ENCODE results near the gene NSG1. TPM values are rescaled to one million over a fixed set of nuclear protein-coding genes. Genes with fewer than 3 reads are reported as not detected.

NSG1 gene
- total and polyA plus RNA-seq, 8 donors, result 1.2 to 13.6 (median 4.1) TPM; not detected in 1

DNA sequence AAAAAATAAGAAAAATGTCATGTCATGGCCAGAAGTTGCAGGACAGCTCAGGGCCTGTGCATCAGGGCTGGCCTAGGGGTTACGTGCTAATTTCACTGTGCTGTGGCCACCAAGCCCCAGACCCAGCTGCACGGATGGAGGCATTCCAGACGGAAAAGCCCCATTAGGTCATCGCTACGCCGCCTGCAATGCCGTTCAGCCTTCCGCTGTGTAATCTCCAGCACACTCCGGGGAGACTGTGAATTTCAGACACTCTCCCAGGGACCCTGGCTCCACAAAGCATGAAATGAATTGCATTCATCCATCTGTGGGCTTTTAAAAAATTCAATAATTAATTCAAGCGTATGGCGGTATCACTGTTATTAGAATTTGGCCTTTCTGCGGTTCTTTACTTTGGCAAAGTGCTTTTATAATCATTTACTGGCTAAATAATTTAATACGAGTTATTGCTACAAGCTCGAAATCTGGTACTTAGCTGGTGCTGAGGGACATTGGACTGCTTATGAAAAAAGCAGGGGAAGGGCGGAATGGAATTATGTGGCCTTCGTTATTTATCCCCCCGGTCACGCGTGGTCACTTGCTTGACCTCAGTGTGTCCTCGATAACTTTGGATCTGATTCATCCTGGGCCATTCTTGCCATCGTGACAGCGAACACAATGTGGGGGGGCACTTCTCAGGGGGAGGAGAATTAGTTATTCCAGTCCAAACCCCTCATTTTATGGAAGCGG is 9.0 kb upstream of the NSG1 start:
- Histone ChIP-seq H3K4me1 (no peaks in the 10 kb centered on the region), H3K9me3 (peaks cover 0 to 16% (median 12%) of the 10 kb centered on the region in 4 donors), H3K36me3 (no peaks in the 10 kb centered on the region), H3K4me3 (no peak overlapping the region), H3K27me3 (peaks cover 0 to 38% (median 0%) of the 10 kb centered on the region in 3 donors), H3K27ac (no peak overlapping the region)
- TF ChIP-seq POLR2A (IDR thresholded peaks at IDR 0.05) (no peak), POLR2AphosphoS5 (IDR thresholded peaks at IDR 0.05) (no peak), EP300 (IDR thresholded peaks at IDR 0.05) (no peak)
- TF ChIP-seq, protein P1, sequence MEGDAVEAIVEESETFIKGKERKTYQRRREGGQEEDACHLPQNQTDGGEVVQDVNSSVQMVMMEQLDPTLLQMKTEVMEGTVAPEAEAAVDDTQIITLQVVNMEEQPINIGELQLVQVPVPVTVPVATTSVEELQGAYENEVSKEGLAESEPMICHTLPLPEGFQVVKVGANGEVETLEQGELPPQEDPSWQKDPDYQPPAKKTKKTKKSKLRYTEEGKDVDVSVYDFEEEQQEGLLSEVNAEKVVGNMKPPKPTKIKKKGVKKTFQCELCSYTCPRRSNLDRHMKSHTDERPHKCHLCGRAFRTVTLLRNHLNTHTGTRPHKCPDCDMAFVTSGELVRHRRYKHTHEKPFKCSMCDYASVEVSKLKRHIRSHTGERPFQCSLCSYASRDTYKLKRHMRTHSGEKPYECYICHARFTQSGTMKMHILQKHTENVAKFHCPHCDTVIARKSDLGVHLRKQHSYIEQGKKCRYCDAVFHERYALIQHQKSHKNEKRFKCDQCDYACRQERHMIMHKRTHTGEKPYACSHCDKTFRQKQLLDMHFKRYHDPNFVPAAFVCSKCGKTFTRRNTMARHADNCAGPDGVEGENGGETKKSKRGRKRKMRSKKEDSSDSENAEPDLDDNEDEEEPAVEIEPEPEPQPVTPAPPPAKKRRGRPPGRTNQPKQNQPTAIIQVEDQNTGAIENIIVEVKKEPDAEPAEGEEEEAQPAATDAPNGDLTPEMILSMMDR (IDR thresholded peaks at IDR 0.05), result no peak
- 73 to 81% (median 78%) methylated on average over 23 of the region's 23 CpGs for WGBS, 5 donors
- DNase-seq, result peak in 1 of 2 donors; percentile 62
- intact Hi-C loops (cut with DNase I; ENCODE audit: low total_unique reads), result no loop called here

DNA sequence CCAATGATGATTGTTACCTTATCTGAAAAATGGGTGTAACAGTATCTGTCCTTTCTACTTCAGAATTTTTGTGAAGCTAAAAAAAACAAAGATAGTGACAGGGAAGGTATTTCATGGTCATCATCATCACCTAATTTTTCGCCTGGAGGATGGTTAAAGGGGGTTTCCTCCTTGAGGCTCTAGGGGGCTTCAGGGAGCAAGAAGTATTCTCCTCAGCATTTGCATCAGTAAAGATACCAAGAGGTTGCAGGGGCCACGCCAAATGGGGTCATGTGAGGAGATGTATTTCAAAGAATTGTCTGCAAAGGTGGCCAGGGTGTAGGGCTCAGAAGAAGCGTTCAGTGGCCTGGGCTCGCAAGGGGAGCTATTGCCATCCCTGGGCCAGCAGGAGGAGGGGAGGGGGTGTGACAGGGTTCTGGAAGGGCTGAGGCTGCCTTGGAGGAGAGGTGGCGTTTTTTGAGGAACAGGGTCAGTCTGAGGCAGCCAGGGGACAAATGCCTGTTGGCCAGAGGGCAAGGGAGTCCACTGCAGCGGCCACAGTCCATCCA is 7.3 kb upstream of the NSG1 start:
- Histone ChIP-seq H3K27me3 (peaks cover 0 to 48% (median 0%) of the 10 kb centered on the region in 3 donors), H3K36me3 (no peaks in the 10 kb centered on the region), H3K4me3 (no peak overlapping the region), H3K9me3 (peaks cover 0 to 5% (median 4%) of the 10 kb centered on the region in 4 donors), H3K4me1 (no peaks in the 10 kb centered on the region), H3K27ac (no peak overlapping the region)
- 44 to 63% (median 60%) methylated on average over 6 of the region's 6 CpGs for WGBS, 5 donors
- no peak for DNase-seq
- intact Hi-C loops (cut with DNase I; ENCODE audit: low total_unique reads), result no loop called here
- TF ChIP-seq, protein P1 (IDR thresholded peaks at IDR 0.05), result no peak
- no peak for TF ChIP-seq EP300 (IDR thresholded peaks at IDR 0.05)
- TF ChIP-seq POLR2A (IDR thresholded peaks at IDR 0.05), result no peak
- TF ChIP-seq POLR2AphosphoS5 (IDR thresholded peaks at IDR 0.05), result no peak

DNA sequence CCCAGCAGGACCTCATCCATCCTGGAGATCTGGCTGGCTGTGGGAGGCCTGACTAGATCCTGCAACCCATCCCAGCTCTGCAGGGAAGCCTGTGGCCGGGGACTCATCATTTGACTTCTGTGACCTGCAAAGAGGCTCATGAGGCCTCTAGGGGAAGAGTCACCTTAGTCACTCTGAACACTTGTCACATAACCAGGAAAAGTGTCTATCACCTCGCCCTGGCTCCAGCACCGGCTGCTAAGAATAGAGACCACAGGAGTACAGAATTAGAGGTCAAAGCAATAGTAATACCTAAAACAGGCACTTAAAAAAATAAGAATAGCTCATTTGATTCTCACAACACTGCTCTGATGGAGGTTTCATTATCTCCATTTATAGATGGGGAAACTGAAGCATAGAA is 3.8 kb upstream of the NSG1 start:
- Histone ChIP-seq H3K4me3 (no peak overlapping the region), H3K36me3 (no peaks in the 10 kb centered on the region), H3K4me1 (peaks cover 19 to 27% (median 24%) of the 10 kb centered on the region in 4 donors), H3K9me3 (no peaks in the 10 kb centered on the region), H3K27me3 (peaks cover 21 to 77% (median 29%) of the 10 kb centered on the region in 3 donors), H3K27ac (no peak overlapping the region)
- DNase-seq, result no peak
- 61 to 79% (median 71%) methylated on average over 3 of the region's 3 CpGs for WGBS, 5 donors
- intact Hi-C loops (cut with DNase I; ENCODE audit: low total_unique reads), result no loop called here
- TF ChIP-seq, protein P1 (IDR thresholded peaks at IDR 0.05), result no peak
- no peak for TF ChIP-seq POLR2AphosphoS5 (IDR thresholded peaks at IDR 0.05)

DNA sequence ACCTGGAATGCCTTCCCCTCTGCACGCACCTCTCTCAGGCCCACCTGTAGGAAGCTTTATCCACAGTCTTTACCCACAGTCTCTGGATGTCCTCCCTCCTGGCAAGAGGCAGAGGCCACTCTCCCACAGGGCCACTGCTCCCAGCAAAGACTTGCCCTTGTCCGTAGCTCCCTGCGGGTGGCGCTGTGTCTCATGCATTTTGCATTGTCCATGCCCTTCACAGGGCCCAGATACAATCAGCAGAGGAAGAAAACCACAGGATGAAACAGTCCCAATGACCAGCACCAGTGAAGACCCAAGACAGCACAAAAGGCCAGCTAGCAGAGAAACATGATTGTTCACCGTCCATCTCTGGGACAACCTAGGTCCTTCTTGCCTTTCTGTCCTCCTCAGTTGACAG is 2.1 kb upstream of the NSG1 start:
- Histone ChIP-seq H3K9me3 (no peaks in the 10 kb centered on the region), H3K27me3 (peaks cover 21 to 87% (median 43%) of the 10 kb centered on the region in 3 donors), H3K36me3 (no peaks in the 10 kb centered on the region), H3K4me3 (no peak overlapping the region), H3K4me1 (peaks cover 20 to 34% (median 28%) of the 10 kb centered on the region in 4 donors), H3K27ac (no peak overlapping the region)
- TF ChIP-seq POLR2AphosphoS5 (IDR thresholded peaks at IDR 0.05), result no peak
- no peak for TF ChIP-seq EP300 (IDR thresholded peaks at IDR 0.05)
- TF ChIP-seq, protein P1 (IDR thresholded peaks at IDR 0.05), result no peak
- no peak for TF ChIP-seq POLR2A (IDR thresholded peaks at IDR 0.05)
- intact Hi-C loops (cut with DNase I; ENCODE audit: low total_unique reads), result no loop called here
- no peak for DNase-seq
- WGBS, 5 donors, result 38 to 61% (median 43%) methylated on average over 5 of the region's 5 CpGs
